Caco-2 (cell line): ENCODE results near the gene LYPD3. TPM values are rescaled to one million over a fixed set of nuclear protein-coding genes. Genes with fewer than 3 reads are reported as not detected.

Experiments used
- BruUV-seq: library from RNA; stranded (reverse); fragments of 400-500 nt; replicated peaks from 2 replicates; lab custom pipeline; 2021; lab: Mats Ljungman, UMichigan
- CTCF ChIA-PET: fragments of 300-600 bp; sonication (Branson Sonifier 250); formaldehyde crosslinking; loops from one replicate; lab custom pipeline; 2022; ENCODE audit warnings: antibody characterized with exemption; lab: Charles Lee
- POLR2A ChIA-PET: fragments of 300-600 bp; sonication (Branson Sonifier 250); formaldehyde crosslinking; loops from one replicate; lab custom pipeline; 2022; ENCODE audit warnings: antibody characterized with exemption; lab: Charles Lee
- DNase-seq, 2 experiments: peaks; one replicate each; pipeline versions ENCODE4 v3.0.0 to v3.0.0-alpha.2; 2020 to 2022
- H3K27me3 ChIP-seq: replicated peaks from 2 replicates; pipeline ENCODE4 v1.6.0; 2011; ENCODE audit warnings: low read length; ENCODE audit not compliant: control insufficient read depth, insufficient read depth
- H3K36me3 ChIP-seq: 2 replicates; pipeline ENCODE4 v1.5.1; 2011; ENCODE audit warnings: low read length; ENCODE audit not compliant: control insufficient read depth, insufficient read depth
- H3K4me1 ChIP-seq: fragments of 250-450 bp; sonication (Bioruptor Pico); 2 replicates; pipeline ENCODE4 v1.5.1; 2020; ENCODE audit warnings: mild to moderate bottlenecking
- H3K4me3 ChIP-seq: 2 replicates; pipeline ENCODE4 v1.5.1; 2011; ENCODE audit warnings: low read depth, mild to moderate bottlenecking, control low read depth, low read length
- H3K9me3 ChIP-seq: fragments of 250-450 bp; sonication (Bioruptor Pico); 2 replicates; pipeline ENCODE4 v1.5.1; 2020; ENCODE audit warnings: mild to moderate bottlenecking, moderate library complexity
- H3K27ac Mint-ChIP-seq: one replicate; pipeline ENCODE4 v1.8.0; 2022; ENCODE audit warnings: mixed read lengths; ENCODE audit not compliant: unreplicated experiment
- H3K27me3 Mint-ChIP-seq: one replicate; pipeline ENCODE4 v1.8.0; 2022; ENCODE audit warnings: mixed read lengths; ENCODE audit not compliant: insufficient read depth, unreplicated experiment
- H3K36me3 Mint-ChIP-seq: one replicate; pipeline ENCODE4 v1.8.0; 2022; ENCODE audit warnings: mild to moderate bottlenecking, mixed read lengths; ENCODE audit not compliant: insufficient read depth, unreplicated experiment
- H3K4me1 Mint-ChIP-seq: one replicate; pipeline ENCODE4 v1.8.0; 2022; ENCODE audit warnings: low read depth, mixed read lengths; ENCODE audit not compliant: unreplicated experiment
- H3K4me3 Mint-ChIP-seq: one replicate; pipeline ENCODE4 v1.8.0; 2022; ENCODE audit warnings: mild to moderate bottlenecking, moderate library complexity, mixed read lengths; ENCODE audit not compliant: unreplicated experiment
- H3K9me3 Mint-ChIP-seq: one replicate; pipeline ENCODE4 v1.8.0; 2022; ENCODE audit warnings: mixed read lengths; ENCODE audit not compliant: unreplicated experiment
- intact Hi-C: fragments of 100-400 bp; cut with micrococcal nuclease; formaldehyde crosslinking; loops from one replicate; pipeline ENCODE4 v1.10.0; 2022; ENCODE audit not compliant: unreplicated experiment
- total RNA-seq: library from RNA; stranded (reverse); gene quantifications from 2 replicates; pipeline ENCODE4 v1.2.3, GENCODE V29; 2022
- TF ChIP-seq, protein P1 (sequence below), 2 experiments: fragments of 200-600 bp in 1 of 2; IDR thresholded peaks; 1 replicate in 1 of 2; 2 replicates in 1 of 2; pipeline versions ENCODE4 v1.5.1 to v1.8.0; 2011 to 2022; ENCODE audit warnings: antibody characterized with exemption in 1 of 2, control low read depth in 1 of 2, inconsistent platforms in 1 of 2, low read depth in 1 of 2, low read length in 1 of 2, mild to moderate bottlenecking in 1 of 2, moderate library complexity in 1 of 2; ENCODE audit not compliant: insufficient read depth in 1 of 2, severe bottlenecking in 1 of 2, unreplicated experiment in 1 of 2

LYPD3 gene
- total RNA-seq, 1 experiment from 2014 or later, result 1.3 TPM

DNA sequence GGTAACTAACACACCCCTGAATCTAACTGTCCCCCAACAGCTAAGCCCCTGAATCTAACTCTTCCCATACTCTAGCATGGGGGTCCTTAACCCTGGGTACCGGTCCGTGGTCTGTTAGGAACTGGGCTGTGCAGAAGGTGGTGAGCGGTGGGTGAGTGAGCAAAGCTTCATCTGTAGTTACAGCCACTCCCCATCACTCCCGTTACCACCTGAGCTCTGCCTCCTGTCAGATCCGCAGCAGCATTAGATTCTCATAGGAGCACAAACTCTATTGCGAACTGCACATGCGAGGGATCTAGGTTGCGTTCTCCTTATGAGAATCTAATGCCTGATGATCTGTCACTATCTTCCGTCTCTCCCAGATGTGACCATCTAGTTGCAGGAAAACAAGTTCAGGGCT, 45.3 kb upstream of the LYPD3 start:
- TF ChIP-seq, protein P1, sequence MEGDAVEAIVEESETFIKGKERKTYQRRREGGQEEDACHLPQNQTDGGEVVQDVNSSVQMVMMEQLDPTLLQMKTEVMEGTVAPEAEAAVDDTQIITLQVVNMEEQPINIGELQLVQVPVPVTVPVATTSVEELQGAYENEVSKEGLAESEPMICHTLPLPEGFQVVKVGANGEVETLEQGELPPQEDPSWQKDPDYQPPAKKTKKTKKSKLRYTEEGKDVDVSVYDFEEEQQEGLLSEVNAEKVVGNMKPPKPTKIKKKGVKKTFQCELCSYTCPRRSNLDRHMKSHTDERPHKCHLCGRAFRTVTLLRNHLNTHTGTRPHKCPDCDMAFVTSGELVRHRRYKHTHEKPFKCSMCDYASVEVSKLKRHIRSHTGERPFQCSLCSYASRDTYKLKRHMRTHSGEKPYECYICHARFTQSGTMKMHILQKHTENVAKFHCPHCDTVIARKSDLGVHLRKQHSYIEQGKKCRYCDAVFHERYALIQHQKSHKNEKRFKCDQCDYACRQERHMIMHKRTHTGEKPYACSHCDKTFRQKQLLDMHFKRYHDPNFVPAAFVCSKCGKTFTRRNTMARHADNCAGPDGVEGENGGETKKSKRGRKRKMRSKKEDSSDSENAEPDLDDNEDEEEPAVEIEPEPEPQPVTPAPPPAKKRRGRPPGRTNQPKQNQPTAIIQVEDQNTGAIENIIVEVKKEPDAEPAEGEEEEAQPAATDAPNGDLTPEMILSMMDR (IDR thresholded peaks at IDR 0.05; ENCODE audit: insufficient read depth in 1 of 2, low read depth in 1 of 2, low read length in 1 of 2, severe bottlenecking in 1 of 2, unreplicated experiment in 1 of 2), result no peak
- intact Hi-C loops, result no loop called here
- POLR2A ChIA-PET, result no interaction called here
- BruUV-seq, result no TSS peak
- Histone ChIP-seq H3K4me1 (no peaks in the 10 kb centered on the region), H3K27me3 (no peaks in the 10 kb centered on the region), H3K4me3 (no peak overlapping the region), H3K9me3 (no peaks in the 10 kb centered on the region), H3K36me3 (peaks cover 2% of the 10 kb centered on the region; the same call in 1 of the 2 replicates)
- Mint-ChIP-seq H3K4me1 (no peaks in the 10 kb centered on the region), H3K27me3 (no peaks in the 10 kb centered on the region), H3K9me3 (no peaks in the 10 kb centered on the region), H3K36me3 (peaks cover 38% of the 10 kb centered on the region), H3K4me3 (no peak overlapping the region), H3K27ac (no peak overlapping the region)
- CTCF ChIA-PET, result interaction anchor here (0.7 to 1.0 kb wide), 2 partner anchors 9 to 49 kb away, joined by 3 read pairs; no protein-coding TSS in a partner anchor
- no peak for DNase-seq

DNA sequence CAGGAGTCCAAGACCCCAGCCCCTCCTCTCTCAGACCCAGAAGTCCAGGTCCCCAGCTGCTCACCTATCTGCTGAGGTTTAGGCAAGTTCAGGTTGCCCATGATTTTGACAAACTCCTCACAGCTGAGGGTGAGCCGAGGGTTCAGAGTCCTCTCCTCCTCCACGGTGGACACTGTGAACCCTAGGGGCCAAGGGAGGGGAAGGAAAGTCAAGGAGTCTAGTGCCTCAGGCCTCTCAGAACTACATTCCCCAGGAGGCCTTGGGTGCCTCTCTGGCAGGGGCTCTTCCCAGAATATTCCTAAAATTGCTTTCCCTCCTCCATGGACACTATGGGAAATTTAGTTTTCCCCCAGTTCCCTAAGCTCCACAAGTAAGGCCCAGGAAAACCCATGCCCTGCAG, 42.5 kb upstream of the LYPD3 start:
- intact Hi-C loops, result no loop called here
- no peaks in the 10 kb centered on the region for H3K9me3 ChIP-seq
- TF ChIP-seq, protein P1 (IDR thresholded peaks at IDR 0.05; ENCODE audit: insufficient read depth in 1 of 2, low read depth in 1 of 2, low read length in 1 of 2, severe bottlenecking in 1 of 2, unreplicated experiment in 1 of 2), result no peak
- CTCF ChIA-PET, result interaction anchor here (1.4 kb wide), 1 partner anchor 61 kb away, joined by 7 read pairs; no protein-coding TSS in a partner anchor
- H3K9me3 Mint-ChIP-seq, result no peaks in the 10 kb centered on the region
- peaks cover 8% of the 10 kb centered on the region; the same call in 1 of the 2 replicates for H3K4me1 ChIP-seq
- POLR2A ChIA-PET, result no interaction called here
- peak; percentile 23 to 61 for DNase-seq
- no peak overlapping the region for H3K27ac Mint-ChIP-seq
- peaks cover 46% of the 10 kb centered on the region for H3K36me3 Mint-ChIP-seq
- BruUV-seq, result no TSS peak
- H3K4me1 Mint-ChIP-seq, result peaks cover 16% of the 10 kb centered on the region
- no peaks in the 10 kb centered on the region for H3K27me3 ChIP-seq
- no peak overlapping the region for H3K4me3 Mint-ChIP-seq
- no peaks in the 10 kb centered on the region for H3K27me3 Mint-ChIP-seq
- no peak overlapping the region for H3K4me3 ChIP-seq
- peaks cover 2% of the 10 kb centered on the region; the same call in 1 of the 2 replicates for H3K36me3 ChIP-seq

DNA sequence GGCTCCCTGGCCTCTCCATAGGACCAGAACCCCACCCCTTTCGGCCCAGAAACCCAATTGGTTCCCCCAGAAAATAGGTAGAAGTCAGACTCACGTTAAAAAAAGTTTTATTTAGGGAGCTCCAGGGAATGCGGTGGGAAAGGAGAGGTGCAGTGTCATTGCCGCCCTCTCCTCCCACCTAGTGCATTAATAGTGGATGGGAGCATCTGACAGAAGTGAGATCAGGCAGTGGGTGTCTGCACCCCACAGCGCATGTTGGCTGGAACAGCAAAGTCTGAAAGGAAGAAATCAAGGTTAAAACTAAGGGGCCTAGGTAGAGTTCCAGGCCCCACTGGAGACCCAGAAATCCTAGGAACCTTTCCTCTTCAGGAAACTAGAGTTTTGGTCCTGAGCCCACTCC, 41.2 kb upstream of the LYPD3 start:
- no TSS peak for BruUV-seq
- peaks cover 2% of the 10 kb centered on the region; the same call in 1 of the 2 replicates for H3K36me3 ChIP-seq
- Mint-ChIP-seq H3K27ac (no peak overlapping the region), H3K4me1 (peaks cover 24% of the 10 kb centered on the region), H3K4me3 (no peak overlapping the region), H3K27me3 (no peaks in the 10 kb centered on the region), H3K9me3 (no peaks in the 10 kb centered on the region), H3K36me3 (peaks cover 44% of the 10 kb centered on the region)
- ChIA-PET CTCF (interaction anchor here (1.4 kb wide), 1 partner anchor 59 kb away, joined by 7 read pairs; no protein-coding TSS in a partner anchor), POLR2A (no interaction called here)
- TF ChIP-seq, protein P1 (IDR thresholded peaks at IDR 0.05; ENCODE audit: insufficient read depth in 1 of 2, low read depth in 1 of 2, low read length in 1 of 2, severe bottlenecking in 1 of 2, unreplicated experiment in 1 of 2), result no peak
- intact Hi-C loops, result no loop called here
- no peak overlapping the region for H3K4me3 ChIP-seq
- H3K4me1 ChIP-seq, result peaks cover 9% of the 10 kb centered on the region; the same call in 1 of the 2 replicates
- H3K27me3 ChIP-seq, result no peaks in the 10 kb centered on the region
- H3K9me3 ChIP-seq, result no peaks in the 10 kb centered on the region
- no peak for DNase-seq
